Progenitor cell of endocrine pancreas (in vitro differentiated cells): Measurements from ENCODE around the gene TIAL1. TPM values are rescaled to one million over a fixed set of nuclear protein-coding genes. Genes with fewer than 3 reads are reported as not detected.
A peak's percentile ranks its signal among the peaks of the same experiment; 100 is the strongest.

Experiments
- DNase-seq: peaks from one replicate; pipeline ENCODE4 v3.0.0; 2021; ENCODE audit warnings: low spot score; ENCODE audit not compliant: unreplicated experiment
- H3K27ac Mint-ChIP-seq: 2 replicates; pipeline ENCODE4 v1.8.0; 2021; ENCODE audit warnings: mild to moderate bottlenecking, moderate library complexity, mixed read lengths
- H3K27me3 Mint-ChIP-seq: 2 replicates; pipeline ENCODE4 v1.8.0; 2021; ENCODE audit warnings: mixed read lengths
- H3K36me3 Mint-ChIP-seq: 2 replicates; pipeline ENCODE4 v1.8.0; 2022; ENCODE audit warnings: mixed read lengths; ENCODE audit not compliant: insufficient read depth
- H3K4me1 Mint-ChIP-seq: 2 replicates; pipeline ENCODE4 v1.8.0; 2021; ENCODE audit warnings: low read depth, mixed read lengths
- H3K4me3 Mint-ChIP-seq: 2 replicates; pipeline ENCODE4 v1.8.0; 2021; ENCODE audit warnings: low read depth, mild to moderate bottlenecking, moderate library complexity, mixed read lengths
- H3K9me3 Mint-ChIP-seq: 2 replicates; pipeline ENCODE4 v1.8.0; 2021; ENCODE audit warnings: low read depth, mixed read lengths
- total RNA-seq: library from RNA; stranded (reverse); gene quantifications from 2 replicates; pipeline ENCODE4 v1.2.1, GENCODE V29; 2021
- TF ChIP-seq, protein P1 (sequence below): fragments of 200-600 bp; sonication (generic); IDR thresholded peaks from one replicate; pipeline ENCODE4 v1.5.0; 2021; ENCODE audit warnings: antibody characterized with exemption, mild to moderate bottlenecking; ENCODE audit not compliant: unreplicated experiment

The TIAL1 gene
- total RNA-seq, 1 donor from 2014 or later: 189 TPM

DNA sequence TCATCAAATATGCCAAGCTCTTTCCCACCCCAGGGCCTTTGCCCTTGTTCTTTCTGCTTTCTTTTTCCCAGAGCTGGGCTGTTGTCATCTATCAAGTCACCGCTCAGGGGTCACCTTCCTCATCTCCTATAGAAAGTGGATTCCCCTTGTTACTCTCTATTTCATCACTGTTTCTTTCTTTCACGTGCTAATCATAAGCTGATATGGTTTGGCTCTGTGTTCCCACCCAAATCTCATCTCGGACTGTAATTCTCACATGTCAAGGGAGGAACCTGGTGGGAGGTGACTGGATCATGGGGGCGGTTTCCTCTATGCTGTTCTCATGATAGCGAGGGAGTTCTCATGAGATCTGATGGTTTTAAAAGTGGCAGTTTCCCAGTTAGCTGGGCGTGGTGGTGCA lies 17.0 kb upstream of the TIAL1 start:
- TF ChIP-seq, protein P1, sequence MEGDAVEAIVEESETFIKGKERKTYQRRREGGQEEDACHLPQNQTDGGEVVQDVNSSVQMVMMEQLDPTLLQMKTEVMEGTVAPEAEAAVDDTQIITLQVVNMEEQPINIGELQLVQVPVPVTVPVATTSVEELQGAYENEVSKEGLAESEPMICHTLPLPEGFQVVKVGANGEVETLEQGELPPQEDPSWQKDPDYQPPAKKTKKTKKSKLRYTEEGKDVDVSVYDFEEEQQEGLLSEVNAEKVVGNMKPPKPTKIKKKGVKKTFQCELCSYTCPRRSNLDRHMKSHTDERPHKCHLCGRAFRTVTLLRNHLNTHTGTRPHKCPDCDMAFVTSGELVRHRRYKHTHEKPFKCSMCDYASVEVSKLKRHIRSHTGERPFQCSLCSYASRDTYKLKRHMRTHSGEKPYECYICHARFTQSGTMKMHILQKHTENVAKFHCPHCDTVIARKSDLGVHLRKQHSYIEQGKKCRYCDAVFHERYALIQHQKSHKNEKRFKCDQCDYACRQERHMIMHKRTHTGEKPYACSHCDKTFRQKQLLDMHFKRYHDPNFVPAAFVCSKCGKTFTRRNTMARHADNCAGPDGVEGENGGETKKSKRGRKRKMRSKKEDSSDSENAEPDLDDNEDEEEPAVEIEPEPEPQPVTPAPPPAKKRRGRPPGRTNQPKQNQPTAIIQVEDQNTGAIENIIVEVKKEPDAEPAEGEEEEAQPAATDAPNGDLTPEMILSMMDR: no peak
- no peaks in the 10 kb centered on the region for H3K4me1 Mint-ChIP-seq

GRCh38 chr10:119611433-119611832 lies 14.7 kb upstream of the TIAL1 start:
- H3K4me1 Mint-ChIP-seq: peaks cover 2% of the 10 kb centered on the region
- TF ChIP-seq, protein P1: no peak
- no peak for DNase-seq
- peaks cover 6% of the 10 kb centered on the region for H3K9me3 Mint-ChIP-seq
- no peak overlapping the region for H3K27ac Mint-ChIP-seq
- peaks cover 13% of the 10 kb centered on the region for H3K27me3 Mint-ChIP-seq
- no peaks in the 10 kb centered on the region for H3K36me3 Mint-ChIP-seq
- H3K4me3 Mint-ChIP-seq: no peak overlapping the region

More for the DNA sequence above, 17.0 kb upstream of the TIAL1 start:
- no peaks in the 10 kb centered on the region for H3K36me3 Mint-ChIP-seq
- peaks cover 9% of the 10 kb centered on the region for H3K27me3 Mint-ChIP-seq
- no peak for DNase-seq
- H3K27ac Mint-ChIP-seq: no peak overlapping the region
- H3K9me3 Mint-ChIP-seq: peaks cover 6% of the 10 kb centered on the region
- no peak overlapping the region for H3K4me3 Mint-ChIP-seq

DNA sequence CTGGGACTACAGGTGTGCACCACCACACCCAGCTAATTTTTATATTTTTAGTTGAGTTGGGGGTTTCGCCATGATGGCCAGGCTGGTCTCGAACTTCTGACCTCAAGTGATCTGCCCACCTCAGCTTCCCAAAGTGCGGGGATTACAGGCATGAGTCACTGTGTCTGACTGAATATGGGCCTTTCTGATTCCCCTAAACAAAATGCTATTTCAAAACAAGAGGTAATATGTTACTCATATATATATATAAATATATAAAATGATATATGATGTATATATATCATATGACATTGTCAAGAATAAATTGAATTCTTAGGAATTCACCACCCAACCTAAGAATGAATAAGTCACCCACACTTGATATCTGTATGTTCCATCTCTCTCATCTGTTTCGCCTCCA lies 12.8 kb upstream of the TIAL1 start:
- TF ChIP-seq, protein P1: no peak
- Mint-ChIP-seq H3K4me3 (no peak overlapping the region), H3K36me3 (no peaks in the 10 kb centered on the region), H3K4me1 (peaks cover 2% of the 10 kb centered on the region), H3K27ac (no peak overlapping the region), H3K27me3 (peaks cover 13% of the 10 kb centered on the region), H3K9me3 (peaks cover 6% of the 10 kb centered on the region)
- DNase-seq: no peak

- no peak for DNase-seq
- TF ChIP-seq, protein P1: peak; percentile 64
- Mint-ChIP-seq H3K36me3 (no peaks in the 10 kb centered on the region), H3K27me3 (peaks cover 13% of the 10 kb centered on the region), H3K4me1 (peaks cover 2% of the 10 kb centered on the region), H3K9me3 (peaks cover 6% of the 10 kb centered on the region), H3K4me3 (no peak overlapping the region), H3K27ac (no peak overlapping the region)
Observed at GRCh38 chr10:119608316-119609155, 11.8 kb upstream of the TIAL1 start.

DNA sequence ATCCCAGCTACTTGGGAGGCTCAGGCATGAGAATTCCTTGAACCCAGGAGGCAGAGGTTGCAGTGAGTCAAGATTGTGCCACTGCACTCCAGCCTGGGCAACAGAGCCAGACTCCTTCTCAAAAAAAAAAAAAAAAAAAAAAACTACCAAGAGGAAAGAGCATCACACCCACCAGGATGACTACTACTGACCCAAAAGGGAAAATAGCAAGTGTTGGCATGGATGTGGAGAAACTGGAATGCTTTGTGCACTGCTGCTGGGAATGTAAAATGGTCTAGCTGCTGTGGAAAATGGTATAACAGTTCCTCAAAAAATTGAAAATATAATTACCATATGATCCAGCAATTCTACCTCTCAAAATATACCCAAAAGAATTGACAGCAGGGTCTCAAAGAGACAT lies 7.7 kb upstream of the TIAL1 start:
- H3K36me3 Mint-ChIP-seq: no peaks in the 10 kb centered on the region
- DNase-seq: no peak
- no peak overlapping the region for H3K4me3 Mint-ChIP-seq
- TF ChIP-seq, protein P1: no peak
- H3K4me1 Mint-ChIP-seq: peaks cover 2% of the 10 kb centered on the region
- H3K9me3 Mint-ChIP-seq: no peaks in the 10 kb centered on the region
- H3K27me3 Mint-ChIP-seq: peaks cover 16% of the 10 kb centered on the region
- H3K27ac Mint-ChIP-seq: no peak overlapping the region
